ENCODE data around the gene DSCAML1.
A peak's percentile ranks its signal among the peaks of the same experiment; 100 is the strongest.

Gene DSCAML1

DNA sequence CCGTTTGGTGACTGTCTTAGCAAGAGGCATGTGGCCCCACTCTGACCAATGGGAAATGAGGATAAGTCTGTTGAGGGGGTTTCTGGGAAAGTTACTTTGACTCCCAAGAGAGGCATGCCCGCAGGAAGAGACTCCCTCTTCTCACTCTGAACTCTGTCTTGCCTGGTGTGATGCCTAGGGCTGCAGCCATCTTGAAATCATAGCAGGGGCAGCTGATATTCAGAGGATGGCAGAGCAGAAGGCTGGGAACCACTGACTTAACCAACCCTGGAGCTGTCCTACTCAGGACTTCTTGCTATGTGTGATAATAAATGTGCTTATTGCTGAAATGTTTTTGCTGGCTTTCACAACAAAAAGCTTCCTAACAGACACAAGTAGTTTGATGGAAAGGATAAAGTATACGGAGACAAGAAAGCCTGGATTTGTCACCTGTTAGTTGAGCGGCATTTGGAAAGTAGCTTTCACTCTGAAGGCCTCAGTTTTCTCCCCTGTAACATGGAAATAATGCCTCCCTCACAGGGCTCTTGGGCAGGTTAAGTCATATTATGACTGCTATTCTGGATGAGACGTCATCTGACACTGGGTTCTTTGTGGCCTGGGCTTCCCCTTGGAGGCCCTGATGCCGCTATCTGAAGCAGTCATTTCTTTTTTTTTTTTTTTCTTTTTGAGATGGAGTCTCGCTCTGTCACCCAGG is 340.8 kb downstream of the DSCAML1 start:
- no peak overlapping the region for H3K4me3 ChIP-seq (ENCODE audit: low read depth, low read length)
- TF ChIP-seq, protein P1, sequence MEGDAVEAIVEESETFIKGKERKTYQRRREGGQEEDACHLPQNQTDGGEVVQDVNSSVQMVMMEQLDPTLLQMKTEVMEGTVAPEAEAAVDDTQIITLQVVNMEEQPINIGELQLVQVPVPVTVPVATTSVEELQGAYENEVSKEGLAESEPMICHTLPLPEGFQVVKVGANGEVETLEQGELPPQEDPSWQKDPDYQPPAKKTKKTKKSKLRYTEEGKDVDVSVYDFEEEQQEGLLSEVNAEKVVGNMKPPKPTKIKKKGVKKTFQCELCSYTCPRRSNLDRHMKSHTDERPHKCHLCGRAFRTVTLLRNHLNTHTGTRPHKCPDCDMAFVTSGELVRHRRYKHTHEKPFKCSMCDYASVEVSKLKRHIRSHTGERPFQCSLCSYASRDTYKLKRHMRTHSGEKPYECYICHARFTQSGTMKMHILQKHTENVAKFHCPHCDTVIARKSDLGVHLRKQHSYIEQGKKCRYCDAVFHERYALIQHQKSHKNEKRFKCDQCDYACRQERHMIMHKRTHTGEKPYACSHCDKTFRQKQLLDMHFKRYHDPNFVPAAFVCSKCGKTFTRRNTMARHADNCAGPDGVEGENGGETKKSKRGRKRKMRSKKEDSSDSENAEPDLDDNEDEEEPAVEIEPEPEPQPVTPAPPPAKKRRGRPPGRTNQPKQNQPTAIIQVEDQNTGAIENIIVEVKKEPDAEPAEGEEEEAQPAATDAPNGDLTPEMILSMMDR (IDR thresholded peaks at IDR 0.05; ENCODE audit: insufficient read depth, low read depth, low read length, missing control alignments): no peak
- DNase-seq (ENCODE audit: low read depth): peak; percentile 88

DNA sequence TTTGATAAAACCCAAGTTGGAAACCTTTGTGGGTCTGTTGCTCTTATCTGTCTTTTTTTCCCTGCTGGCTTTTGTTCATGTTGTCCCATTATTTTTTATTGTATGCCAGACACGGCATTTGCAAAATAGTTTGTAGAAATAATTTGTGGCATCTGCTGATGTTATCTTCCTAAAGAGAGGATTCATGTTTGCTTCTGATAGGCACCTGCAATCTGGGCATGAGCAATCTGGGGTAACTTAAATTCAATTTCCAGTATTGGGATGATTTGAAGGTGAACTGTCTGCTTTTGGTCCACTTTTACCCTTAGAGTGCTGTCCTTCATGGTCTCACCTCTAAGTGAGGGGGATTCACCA is 342.5 kb downstream of the DSCAML1 start:
- DNase-seq (ENCODE audit: low read depth): no peak
- TF ChIP-seq, protein P1 (IDR thresholded peaks at IDR 0.05; ENCODE audit: insufficient read depth, low read depth, low read length, missing control alignments): no peak
- H3K4me3 ChIP-seq (ENCODE audit: low read depth, low read length): no peak overlapping the region

DNA sequence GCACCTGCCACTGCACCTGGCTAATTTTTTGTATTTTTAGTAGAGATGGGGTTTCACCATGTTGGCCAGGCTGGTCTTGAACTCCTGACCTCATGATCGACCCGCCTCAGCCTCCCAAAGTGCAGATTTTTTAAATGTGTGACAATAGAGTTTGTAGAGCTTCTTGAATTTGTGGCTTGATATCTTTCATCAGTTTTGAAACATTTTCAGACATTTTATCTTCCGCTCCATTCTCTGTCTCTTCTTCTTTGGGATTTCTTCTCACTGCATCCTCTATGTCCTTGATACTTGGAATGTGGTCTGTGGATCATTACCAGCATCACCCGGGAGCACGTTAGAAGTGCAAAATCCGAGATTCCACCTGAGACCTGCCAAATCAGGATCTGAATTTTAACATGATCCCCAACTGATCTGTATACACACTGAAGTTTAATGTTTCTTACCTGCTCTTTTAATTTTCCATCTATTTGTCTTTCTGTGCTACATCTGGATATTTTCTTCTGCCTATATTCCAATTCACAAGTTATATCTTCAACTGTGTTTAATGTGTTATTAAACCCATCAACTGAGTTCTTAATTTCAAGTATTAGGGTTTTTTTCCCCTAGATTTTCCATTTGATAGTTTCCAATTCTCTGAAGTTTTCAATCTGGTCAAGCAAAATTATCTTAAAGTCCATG is 343.0 kb downstream of the DSCAML1 start:
- TF ChIP-seq, protein P1 (IDR thresholded peaks at IDR 0.05; ENCODE audit: insufficient read depth, low read depth, low read length, missing control alignments): no peak
- no peak overlapping the region for H3K4me3 ChIP-seq (ENCODE audit: low read depth, low read length)
- no peak for DNase-seq (ENCODE audit: low read depth)

DNA sequence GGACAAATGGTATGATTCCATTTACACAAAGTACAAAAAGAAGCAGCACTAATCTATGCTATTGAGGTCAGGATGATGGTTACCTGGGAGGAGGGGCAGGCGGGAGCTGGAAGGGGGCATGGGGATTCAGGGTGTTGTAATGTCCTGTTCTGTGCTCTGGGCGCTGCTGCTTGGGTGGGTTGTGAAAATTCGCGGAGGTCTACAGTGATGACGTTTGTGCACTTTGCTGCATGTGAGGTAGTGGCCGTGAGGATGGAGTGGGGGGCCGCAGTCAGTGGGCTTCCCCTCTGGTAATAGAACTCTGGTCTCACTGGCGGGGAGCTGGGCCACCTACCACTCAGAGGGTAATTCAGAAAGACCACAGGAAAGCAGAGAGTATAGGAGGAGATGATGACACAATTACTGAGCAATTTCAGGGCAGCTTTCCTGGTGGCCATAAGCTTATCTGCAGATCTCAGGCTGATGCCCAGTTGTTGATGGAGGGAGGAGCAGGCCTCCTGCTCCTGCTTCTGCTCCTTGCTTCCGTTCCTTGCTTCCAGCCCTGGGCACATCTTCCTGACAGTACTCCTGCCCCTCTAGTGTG is 347.8 kb downstream of the DSCAML1 start:
- TF ChIP-seq, protein P1 (IDR thresholded peaks at IDR 0.05; ENCODE audit: insufficient read depth, low read depth, low read length, missing control alignments): no peak
- no peak for DNase-seq (ENCODE audit: low read depth)

GRCh38 chr11:117444711-117445658 is 352.0 kb downstream of the DSCAML1 start:
- H3K4me3 ChIP-seq (ENCODE audit: low read depth, low read length): no peak overlapping the region
- no peak for DNase-seq (ENCODE audit: low read depth)
- TF ChIP-seq, protein P1 (IDR thresholded peaks at IDR 0.05; ENCODE audit: insufficient read depth, low read depth, low read length, missing control alignments): no peak

More for the DNA sequence above, 347.8 kb downstream of the DSCAML1 start:
- no peak overlapping the region for H3K4me3 ChIP-seq (ENCODE audit: low read depth, low read length)

GRCh38 chr11:117444256-117444655 is 352.8 kb downstream of the DSCAML1 start:
- TF ChIP-seq, protein P1 (IDR thresholded peaks at IDR 0.05; ENCODE audit: insufficient read depth, low read depth, low read length, missing control alignments): no peak

More at GRCh38 chr11:117444256-117444655, 352.8 kb downstream of the DSCAML1 start:
- no peak for DNase-seq (ENCODE audit: low read depth)
- no peak overlapping the region for H3K4me3 ChIP-seq (ENCODE audit: low read depth, low read length)

All from GM12865 (cell line).